OCI-LY1 (cell line): Measurements from ENCODE around the gene CNST.

Source experiments
- H2AFZ ChIP-seq: fragments of 200-600 bp; sonication (generic), shearing (Covaris generic); 2 replicates; pipeline ENCODE4 v1.6.0; 2014; ENCODE audit warnings: antibody characterized with exemption, mild to moderate bottlenecking, low read length
- H3F3A ChIP-seq: fragments of 200-600 bp; sonication (generic), shearing (Covaris generic); 2 replicates; pipeline ENCODE4 v1.6.0; 2014; ENCODE audit warnings: mild to moderate bottlenecking, antibody characterized with exemption, low read length, moderate library complexity; ENCODE audit not compliant: insufficient read depth
- H3K27ac ChIP-seq: fragments of 200-600 bp; sonication (generic); 2 replicates; pipeline ENCODE4 v1.5.1; 2014; ENCODE audit warnings: low read length, mixed run types, mild to moderate bottlenecking, low read depth; ENCODE audit not compliant: poor library complexity, severe bottlenecking
- H3K27me3 ChIP-seq: fragments of 200-600 bp; sonication (generic); 2 replicates; pipeline ENCODE4 v1.6.0; 2014; ENCODE audit warnings: antibody characterized with exemption, mild to moderate bottlenecking, low read length, moderate library complexity; ENCODE audit not compliant: insufficient read depth
- H3K36me3 ChIP-seq: fragments of 200-600 bp; sonication (generic); 2 replicates; pipeline ENCODE4 v1.6.1; 2014; ENCODE audit warnings: mild to moderate bottlenecking, antibody characterized with exemption, low read length, moderate library complexity, mixed read lengths; ENCODE audit not compliant: insufficient read depth
- H3K4me1 ChIP-seq: fragments of 200-600 bp; sonication (generic); 2 replicates; pipeline ENCODE4 v1.5.1; 2014; ENCODE audit warnings: mild to moderate bottlenecking, low read length, moderate library complexity; ENCODE audit not compliant: insufficient read depth, severe bottlenecking
- H3K4me2 ChIP-seq: fragments of 200-600 bp; sonication (generic), shearing (Covaris generic); 2 replicates; pipeline ENCODE4 v1.6.1; 2014; ENCODE audit warnings: low read length
- H3K4me3 ChIP-seq: fragments of 200-600 bp; sonication (generic); 2 replicates; pipeline ENCODE4 v1.5.1; 2014; ENCODE audit warnings: low read length, low read depth, mild to moderate bottlenecking, mixed read lengths; ENCODE audit not compliant: poor library complexity, severe bottlenecking
- H3K79me2 ChIP-seq: fragments of 200-600 bp; shearing (Covaris generic); 2 replicates; pipeline ENCODE4 v1.6.1; 2016; ENCODE audit warnings: mixed run types, low read length, mixed read lengths; ENCODE audit not compliant: insufficient read depth
- H3K9ac ChIP-seq: fragments of 200-600 bp; sonication (generic), shearing (Covaris generic); 2 replicates; pipeline ENCODE4 v1.6.1; 2014; ENCODE audit warnings: mild to moderate bottlenecking, low read length, mixed read lengths
- H3K9me2 ChIP-seq: fragments of 200-600 bp; sonication (generic), shearing (Covaris generic); 2 replicates; pipeline ENCODE4 v1.6.1; 2014; ENCODE audit warnings: low read depth, mild to moderate bottlenecking, low read length, mixed read lengths
- H3K9me3 ChIP-seq: fragments of 200-600 bp; shearing (Covaris generic); 2 replicates; pipeline ENCODE4 v1.6.1; 2014; ENCODE audit warnings: low read length, mixed read lengths
- H4K20me1 ChIP-seq: fragments of 200-600 bp; sonication (generic), shearing (Covaris generic); 2 replicates; pipeline ENCODE4 v1.6.0; 2016; ENCODE audit warnings: mild to moderate bottlenecking, low read length; ENCODE audit not compliant: insufficient read depth
- CTCF ChIP-seq: fragments of 200-600 bp; sonication (generic), shearing (Covaris generic); IDR thresholded peaks from 2 replicates; pipeline ENCODE4 v1.5.1; 2017; ENCODE audit warnings: mild to moderate bottlenecking, antibody characterized with exemption, low read length, moderate library complexity, mixed read lengths
- EZH2 ChIP-seq: fragments of 200-600 bp; sonication (generic), shearing (Covaris generic); IDR thresholded peaks from 2 replicates; pipeline ENCODE4 v1.8.0; 2017; ENCODE audit warnings: borderline replicate concordance, mixed run types, mild to moderate bottlenecking, antibody characterized with exemption, low read length, moderate library complexity, mixed read lengths

Gene CNST

GRCh38 chr1:246537441-246537840, 28.8 kb upstream of the CNST start:
- no peak overlapping the region for H3K4me2 ChIP-seq
- H3K4me1 ChIP-seq, result no peaks in the 10 kb centered on the region
- no peaks in the 10 kb centered on the region for H3K9me3 ChIP-seq
- TF ChIP-seq CTCF, result no peak
- no peak for TF ChIP-seq EZH2
- no peak overlapping the region for H3K4me3 ChIP-seq
- no peaks in the 10 kb centered on the region for H3K27me3 ChIP-seq
- no peaks in the 10 kb centered on the region for H3F3A ChIP-seq
- H3K36me3 ChIP-seq, result peaks cover 18% of the 10 kb centered on the region
- no peaks in the 10 kb centered on the region for H3K9me2 ChIP-seq
- no peak overlapping the region for H2AFZ ChIP-seq
- H4K20me1 ChIP-seq, result no peaks in the 10 kb centered on the region
- no peaks in the 10 kb centered on the region for H3K79me2 ChIP-seq
- H3K27ac ChIP-seq, result no peak overlapping the region
- no peak overlapping the region for H3K9ac ChIP-seq

DNA sequence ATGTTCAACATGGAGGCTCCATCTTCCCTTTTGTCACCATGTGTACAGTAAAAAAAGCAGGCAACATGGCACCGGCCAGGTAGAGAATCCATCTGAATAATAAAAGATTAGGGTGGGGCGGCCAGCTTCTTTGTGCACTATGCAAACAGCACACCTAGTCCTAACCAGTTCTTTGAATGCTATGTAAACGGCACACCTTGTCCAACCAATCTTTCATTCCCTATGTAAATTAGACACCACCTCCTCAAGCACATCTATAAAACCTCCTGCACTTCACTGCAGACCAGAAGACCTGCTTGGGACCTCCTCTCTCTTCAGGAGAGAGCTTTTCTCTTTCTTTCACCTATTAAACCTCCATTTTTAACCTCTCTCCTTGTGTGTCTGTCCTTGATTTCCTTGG, 28.4 kb upstream of the CNST start:
- H3K9me2 ChIP-seq, result no peaks in the 10 kb centered on the region
- no peak overlapping the region for H3K4me3 ChIP-seq
- no peaks in the 10 kb centered on the region for H4K20me1 ChIP-seq
- no peak overlapping the region for H3K9ac ChIP-seq
- H3K27me3 ChIP-seq, result no peaks in the 10 kb centered on the region
- H3F3A ChIP-seq, result no peaks in the 10 kb centered on the region
- peaks cover 23% of the 10 kb centered on the region for H3K36me3 ChIP-seq
- TF ChIP-seq CTCF (no peak), EZH2 (no peak)
- H3K79me2 ChIP-seq, result no peaks in the 10 kb centered on the region
- no peak overlapping the region for H3K4me2 ChIP-seq
- no peaks in the 10 kb centered on the region for H3K4me1 ChIP-seq
- no peaks in the 10 kb centered on the region for H3K9me3 ChIP-seq
- H3K27ac ChIP-seq, result no peak overlapping the region
- no peak overlapping the region for H2AFZ ChIP-seq

DNA sequence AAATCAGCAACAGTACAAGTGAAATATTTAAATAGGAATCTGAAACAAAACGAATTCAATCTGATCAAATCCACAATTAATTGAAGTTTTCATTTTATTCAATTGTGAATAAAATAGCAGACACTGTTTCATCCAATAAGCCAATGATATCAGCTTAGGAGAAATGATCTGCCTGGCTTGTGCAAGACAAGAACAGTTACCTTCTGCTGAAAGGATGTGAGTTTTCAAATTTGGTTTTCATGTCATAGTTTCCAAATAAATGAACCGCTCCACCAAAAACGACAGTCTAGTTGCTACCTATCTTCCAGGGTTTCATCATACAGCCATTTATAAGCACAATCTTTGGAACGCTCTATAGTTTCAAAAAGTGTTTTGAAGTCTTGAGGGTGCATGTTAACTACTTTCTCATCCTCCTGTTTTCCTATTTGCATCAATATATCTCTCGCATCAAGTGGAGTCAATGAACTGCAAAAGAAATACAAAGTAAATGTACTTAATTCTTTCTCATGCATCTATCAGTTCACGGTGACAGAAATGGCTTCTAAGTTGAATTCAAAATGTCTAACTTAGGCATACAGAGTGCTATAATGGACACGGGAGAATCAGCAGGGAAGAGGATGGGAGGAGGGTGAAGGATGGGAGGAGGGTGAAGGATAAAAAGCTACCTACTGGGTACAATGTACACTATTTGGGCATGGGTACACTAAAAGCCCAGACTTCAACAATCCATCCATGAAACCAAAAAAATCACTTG, 25.3 kb upstream of the CNST start:
- peaks cover 50% of the 10 kb centered on the region for H3K36me3 ChIP-seq
- H3K9me3 ChIP-seq, result no peaks in the 10 kb centered on the region
- no peaks in the 10 kb centered on the region for H3K4me1 ChIP-seq
- H3K9ac ChIP-seq, result no peak overlapping the region
- H3K4me2 ChIP-seq, result no peak overlapping the region
- H3K9me2 ChIP-seq, result no peaks in the 10 kb centered on the region
- TF ChIP-seq EZH2 (no peak), CTCF (no peak)
- no peak overlapping the region for H3K4me3 ChIP-seq
- H3K27me3 ChIP-seq, result no peaks in the 10 kb centered on the region
- no peaks in the 10 kb centered on the region for H4K20me1 ChIP-seq
- no peak overlapping the region for H2AFZ ChIP-seq
- no peaks in the 10 kb centered on the region for H3K79me2 ChIP-seq
- H3F3A ChIP-seq, result no peaks in the 10 kb centered on the region
- H3K27ac ChIP-seq, result no peak overlapping the region
